Measurements from ENCODE around the gene CACNG5.

GRCh38 chr17:66803474-66803951 is 31.4 kb upstream of the CACNG5 start:
- TF ChIP-seq, protein P1, sequence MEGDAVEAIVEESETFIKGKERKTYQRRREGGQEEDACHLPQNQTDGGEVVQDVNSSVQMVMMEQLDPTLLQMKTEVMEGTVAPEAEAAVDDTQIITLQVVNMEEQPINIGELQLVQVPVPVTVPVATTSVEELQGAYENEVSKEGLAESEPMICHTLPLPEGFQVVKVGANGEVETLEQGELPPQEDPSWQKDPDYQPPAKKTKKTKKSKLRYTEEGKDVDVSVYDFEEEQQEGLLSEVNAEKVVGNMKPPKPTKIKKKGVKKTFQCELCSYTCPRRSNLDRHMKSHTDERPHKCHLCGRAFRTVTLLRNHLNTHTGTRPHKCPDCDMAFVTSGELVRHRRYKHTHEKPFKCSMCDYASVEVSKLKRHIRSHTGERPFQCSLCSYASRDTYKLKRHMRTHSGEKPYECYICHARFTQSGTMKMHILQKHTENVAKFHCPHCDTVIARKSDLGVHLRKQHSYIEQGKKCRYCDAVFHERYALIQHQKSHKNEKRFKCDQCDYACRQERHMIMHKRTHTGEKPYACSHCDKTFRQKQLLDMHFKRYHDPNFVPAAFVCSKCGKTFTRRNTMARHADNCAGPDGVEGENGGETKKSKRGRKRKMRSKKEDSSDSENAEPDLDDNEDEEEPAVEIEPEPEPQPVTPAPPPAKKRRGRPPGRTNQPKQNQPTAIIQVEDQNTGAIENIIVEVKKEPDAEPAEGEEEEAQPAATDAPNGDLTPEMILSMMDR (IDR thresholded peaks at IDR 0.05) = no peak
- no peak for TF ChIP-seq POLR2A (IDR thresholded peaks at IDR 0.05)
